HepG2 (cell line): ENCODE measurements around the gene ACVRL1. TPM values are rescaled to one million over a fixed set of nuclear protein-coding genes. Genes with fewer than 3 reads are reported as not detected.

ENCODE experiments used
- ATAC-seq: fragments of 200-7000 bp; cut with Tn5 transposase; 3 replicates; pipeline ENCODE4 v1.9.1; 2020; ENCODE audit warnings: mild to moderate bottlenecking, moderate library complexity
- BruUV-seq: library from RNA; stranded (reverse); fragments of 400-500 nt; replicated peaks from 2 replicates; lab custom pipeline; 2021; lab: Mats Ljungman, UMichigan
- CTCF ChIA-PET: fragments of 300-600 bp; formaldehyde crosslinking; extraction: SDS; loops from one replicate; lab custom pipeline; 2021; ENCODE audit warnings: low total read pairs, inconsistent platforms, low intra/inter-chr PET ratio; lab: Yijun Ruan, JAX
- POLR2A ChIA-PET: fragments of 350-600 bp; sonication (Branson Sonifier 250); formaldehyde crosslinking; loops from one replicate; lab custom pipeline; 2020; ENCODE audit warnings: antibody characterized with exemption, inconsistent platforms; lab: Yijun Ruan, JAX
- DNase-seq: peaks from one replicate; pipeline ENCODE4 v3.0.0-alpha.2; 2015; ENCODE audit warnings: low spot score
- FAIRE-seq: peaks from 3 replicates; lab custom pipeline; 2011; peaks lifted over from hg19 to GRCh38; lab: Jason Lieb, UNC
- H2AFZ ChIP-seq: one replicate; pipeline ENCODE4 v1.6.1; 2011; ENCODE audit warnings: low read length, inconsistent platforms
- H3K27ac ChIP-seq: fragments of 300-600 bp; 3 replicates; pipeline ENCODE4 v1.8.0; 2011; ENCODE audit warnings: mixed run types, mild to moderate bottlenecking, mixed read lengths, low read length, inconsistent platforms; ENCODE audit not compliant: insufficient read depth; ENCODE audit errors: extremely low read length
- H3K27me3 ChIP-seq, 2 experiments: fragments of 200-600 bp in 1 of 2; 2 replicates in 1 of 2; 3 replicates in 1 of 2; pipeline versions ENCODE4 v1.6.0 to v1.8.0; 2011; ENCODE audit warnings: low read length in 2 of 2, mild to moderate bottlenecking in 2 of 2, moderate library complexity in 2 of 2, inconsistent platforms in 1 of 2; ENCODE audit not compliant: insufficient read depth in 2 of 2, control insufficient read depth in 1 of 2
- H3K36me3 ChIP-seq, 2 experiments: fragments of 200-600 bp in 1 of 2; replicated peaks in 1 of 2; 2 replicates in 1 of 2; 3 replicates in 1 of 2; pipeline versions ENCODE4 v1.5.1 to v1.8.0; 2011; ENCODE audit warnings: low read length in 2 of 2, inconsistent platforms in 1 of 2; ENCODE audit not compliant: insufficient read depth in 2 of 2, control insufficient read depth in 1 of 2
- H3K4me1 ChIP-seq: 2 replicates; pipeline ENCODE4 v1.5.1; 2012; ENCODE audit warnings: low read length, inconsistent platforms; ENCODE audit not compliant: insufficient read depth
- H3K4me2 ChIP-seq: 2 replicates; pipeline ENCODE4 v1.6.0; 2011; ENCODE audit warnings: low read depth, low read length, inconsistent platforms
- H3K4me3 ChIP-seq, 3 experiments: fragments of 200-600 bp in 1 of 3; sonication (generic), shearing (Covaris generic) in 1 of 3; replicated peaks in 1 of 3; 2 replicates each; pipeline ENCODE4 v1.5.1; 2011 to 2016; ENCODE audit warnings: low read length in 3 of 3, inconsistent platforms in 2 of 3, low read depth in 2 of 3, mild to moderate bottlenecking in 2 of 3, control low read depth in 1 of 3, mixed read lengths in 1 of 3; ENCODE audit not compliant: insufficient read depth in 1 of 3
- H3K79me2 ChIP-seq: one replicate; pipeline ENCODE4 v1.6.1; 2011; ENCODE audit warnings: low read length, inconsistent platforms; ENCODE audit not compliant: insufficient read depth
- H3K9ac ChIP-seq: 2 replicates; pipeline ENCODE4 v1.6.0; 2011; ENCODE audit warnings: mild to moderate bottlenecking, low read depth, low read length, inconsistent platforms; ENCODE audit not compliant: insufficient read depth
- H3K9me3 ChIP-seq: 2 replicates; pipeline ENCODE4 v1.5.1; 2012; ENCODE audit warnings: mild to moderate bottlenecking, low read length
- H4K20me1 ChIP-seq: 2 replicates; pipeline ENCODE4 v1.6.0; 2011; ENCODE audit warnings: inconsistent platforms, mild to moderate bottlenecking, low read length, moderate library complexity; ENCODE audit not compliant: insufficient read depth
- AGO2 ChIP-seq: fragments of 200-400 bp; formaldehyde crosslinking; optimal IDR thresholded peaks from 2 replicates; pipeline ENCODE3; 2017; ENCODE audit warnings: mild to moderate bottlenecking, low read depth, low read length, moderate library complexity
- ARNTL ChIP-seq: sonication (generic); formaldehyde crosslinking; IDR thresholded peaks from 2 replicates; pipeline ENCODE4 v1.4.0; 2020; ENCODE audit warnings: mild to moderate bottlenecking, missing genetic modification reagents
- BORCS8-MEF2B ChIP-seq: sonication (generic); formaldehyde crosslinking; IDR thresholded peaks from 2 replicates; pipeline ENCODE4 v1.8.0; 2022; ENCODE audit warnings: mild to moderate bottlenecking, missing genetic modification reagents
- CCDC6 ChIP-seq: sonication (generic); formaldehyde crosslinking; IDR thresholded peaks from 2 replicates; pipeline ENCODE4 v1.8.1; 2022; ENCODE audit warnings: mild to moderate bottlenecking, missing genetic modification reagents, moderate library complexity
- HMGXB4 ChIP-seq, 2 experiments: sonication (generic) in 1 of 2; formaldehyde crosslinking in 1 of 2; IDR thresholded peaks; 2 replicates each; pipeline versions ENCODE4 v1.4.0 to v1.6.1; 2018 to 2020; ENCODE audit warnings: missing genetic modification reagents in 2 of 2, borderline replicate concordance in 1 of 2, low read depth in 1 of 2, mild to moderate bottlenecking in 1 of 2, missing biosample characterization in 1 of 2
- HNF4A ChIP-seq: sonication (generic); formaldehyde crosslinking; IDR thresholded peaks from 2 replicates; pipeline ENCODE4 v1.4.0; 2020; ENCODE audit warnings: missing genetic modification reagents
- HNF4G ChIP-seq, 2 experiments: sonication (generic) in 1 of 2; formaldehyde crosslinking in 1 of 2; IDR thresholded peaks; 2 replicates each; pipeline versions ENCODE4 v1.4.0 to v1.6.1; 2011 to 2020; ENCODE audit warnings: borderline replicate concordance in 2 of 2, low read depth in 2 of 2, mild to moderate bottlenecking in 2 of 2, low read length in 1 of 2, missing genetic modification reagents in 1 of 2, moderate library complexity in 1 of 2
- LCORL ChIP-seq, 2 experiments: fragments of 450-650 bp in 1 of 2; sonication (generic) in 1 of 2; formaldehyde crosslinking in 1 of 2; IDR thresholded peaks; 2 replicates each; pipeline versions ENCODE4 v1.5.0 to v1.6.1; 2017 to 2020; ENCODE audit warnings: antibody characterized with exemption in 1 of 2, missing genetic modification reagents in 1 of 2
- MED8 ChIP-seq: sonication (generic); formaldehyde crosslinking; IDR thresholded peaks from 2 replicates; pipeline ENCODE4 v1.8.1; 2023; ENCODE audit warnings: mild to moderate bottlenecking, missing genetic modification reagents; ENCODE audit not compliant: insufficient replicate concordance
- MTF1 ChIP-seq: sonication (generic); formaldehyde crosslinking; IDR thresholded peaks from 2 replicates; pipeline ENCODE4 v1.5.0; 2020; ENCODE audit warnings: missing genetic modification reagents
- NCOA2 ChIP-seq: sonication (generic); formaldehyde crosslinking; IDR thresholded peaks from 2 replicates; pipeline ENCODE4 v1.8.0; 2022; ENCODE audit warnings: inconsistent platforms
- NR2C2 ChIP-seq: sonication (generic); formaldehyde crosslinking; IDR thresholded peaks from 2 replicates; pipeline ENCODE4 v1.4.0; 2020; ENCODE audit warnings: missing genetic modification reagents, mild to moderate bottlenecking, moderate library complexity, borderline replicate concordance
- SALL1 ChIP-seq: sonication (generic); formaldehyde crosslinking; IDR thresholded peaks from 2 replicates; pipeline ENCODE4 v1.8.0; 2022; ENCODE audit warnings: mild to moderate bottlenecking, missing genetic modification reagents
- SAP130 ChIP-seq: IDR thresholded peaks from 2 replicates; pipeline ENCODE4 v1.6.1; 2016; ENCODE audit warnings: low read depth
- TEAD3 ChIP-seq: optimal IDR thresholded peaks from 2 replicates; pipeline ENCODE3; 2016; ENCODE audit warnings: borderline replicate concordance
- UBTF ChIP-seq: sonication (generic); formaldehyde crosslinking; IDR thresholded peaks from 2 replicates; pipeline ENCODE4 v1.4.0; 2020; ENCODE audit warnings: mild to moderate bottlenecking, missing genetic modification reagents
- ZNF230 ChIP-seq: sonication (generic); formaldehyde crosslinking; IDR thresholded peaks from 2 replicates; pipeline ENCODE4 v1.4.0; 2020; ENCODE audit warnings: mild to moderate bottlenecking, missing genetic modification reagents
- ZSCAN21 ChIP-seq: sonication (generic); formaldehyde crosslinking; IDR thresholded peaks from 2 replicates; pipeline ENCODE4 v1.8.0; 2022; ENCODE audit warnings: mild to moderate bottlenecking, missing genetic modification reagents, moderate library complexity, borderline replicate concordance
- WGBS: methylation state at CpG from one replicate; pipeline ENCODE4 v1.1.6; 2017; ENCODE audit warnings: low lambda C conversion rate; 5-methylcytosine and 5-hydroxymethylcytosine counted together
- in situ Hi-C: cut with HindIII; loops from 2 replicates; pipeline ENCODE4 v1.10.0; 2017; ENCODE audit warnings: low pct_unique_long_range_greater_than_20kb; ENCODE audit not compliant: extremely low pct_ligation_motif_present
- intact Hi-C: fragments of 100-400 bp; cut with micrococcal nuclease; formaldehyde crosslinking; loops from one replicate; pipeline ENCODE4 v1.10.0; 2022; ENCODE audit not compliant: unreplicated experiment
- polyA plus RNA-seq, 8 experiments: library from polyadenylated mRNA; depleted of rRNA in 3 of 8; stranded (reverse) in 7 of 8; unstranded in 1 of 8; fragments of >200 nt; fragmentation: Illumina TruSeq in 4 of 8; extraction: Trizol in 4 of 8; gene quantifications; 2 replicates each; pipeline versions ENCODE4 v1.2.1 to v1.2.3, GENCODE V29; 2011 to 2016; ENCODE audit warnings: low read depth in 4 of 8, missing spikeins in 1 of 8, mixed read lengths in 1 of 8; ENCODE audit not compliant: insufficient read depth in 1 of 8
- total RNA-seq, 5 experiments: library from RNA; depleted of rRNA; stranded (reverse); fragments of >200 nt; fragmentation: Illumina TruSeq; extraction: Trizol; gene quantifications; 2 replicates each; pipeline ENCODE4 v1.2.3, GENCODE V29; 2016; ENCODE audit warnings: low read depth in 1 of 5

ACVRL1 gene
- total and polyA plus RNA-seq, 2 of the 13 experiments (the other 11 are each of a cell fraction or from before 2014, with no cell fraction given): not detected

GRCh38 chr12:51863933-51864832 lies 43.1 kb upstream of the ACVRL1 start:
- in situ Hi-C loops (no loop called here), intact Hi-C loops (no loop called here)
- WGBS: 68% methylated on average over 12 of the region's 53 CpGs
- Histone ChIP-seq H3K4me2 (peak overlapping the region; percentile 80), H3K27me3 (peaks cover 10 to 25% of the 10 kb centered on the region in 2 experiments; a peak in 3 of 5 replicates), H3K4me3 (peak overlapping the region; percentile 32 to 62 (median 52); a peak in 5 of 6 replicates), H4K20me1 (no peaks in the 10 kb centered on the region), H3K27ac (no peak overlapping the region), H3K79me2 (no peaks in the 10 kb centered on the region), H3K9ac (no peak overlapping the region), H2AFZ (no peak overlapping the region), H3K36me3 (no peaks in the 10 kb centered on the region), H3K9me3 (no peaks in the 10 kb centered on the region), H3K4me1 (peaks cover 63% of the 10 kb centered on the region)
- DNase-seq (peak; percentile 35), ATAC-seq (peak; percentile 82), FAIRE-seq (no peak)
- ChIA-PET CTCF (no interaction called here), POLR2A (interaction anchor here (0.9 to 3.0 kb wide), 4 partner anchors 8 to 19 kb away, joined by 3 to 14 read pairs (median 3); partner anchors contain the start of gene FIGNL2)
- BruUV-seq: no TSS peak
- TF ChIP-seq HMGXB4 (CRISPR knock-in tag; IDR thresholded peaks at IDR 0.05; ENCODE audit: borderline replicate concordance in 1 of 2, low read depth in 1 of 2) (0 out of 4 replicates have a peak, but pooled peaks of 1 of the 2 experiments have one; percentile 16), SAP130 (CRISPR knock-in tag) (0 out of 2 replicates have a peak, but pooled peaks have one; percentile 11), SALL1 (CRISPR knock-in tag) (0 out of 2 replicates have a peak, but pooled peaks have one; percentile 7), LCORL (IDR thresholded peaks at IDR 0.05) (no peak), LCORL (CRISPR knock-in tag; IDR thresholded peaks at IDR 0.05) (peak; percentile 72), HNF4A (CRISPR knock-in tag) (peak; percentile 83), BORCS8-MEF2B (CRISPR knock-in tag) (no peak), ZNF230 (CRISPR knock-in tag) (no peak), AGO2 (no peak), HNF4G (IDR thresholded peaks at IDR 0.05; ENCODE audit: borderline replicate concordance, low read depth, low read length) (peak; percentile 83), HNF4G (CRISPR knock-in tag; IDR thresholded peaks at IDR 0.05; ENCODE audit: borderline replicate concordance, low read depth) (peak; percentile 44; the same call in 1 of the 2 replicates), NR2C2 (0 out of 2 replicates have a peak, but pooled peaks have one; percentile 38), CCDC6 (0 out of 2 replicates have a peak, but pooled peaks have one; percentile 22), MED8 (CRISPR knock-in tag) (no peak), ZSCAN21 (no peak), TEAD3 (CRISPR knock-in tag) (peak; percentile 51), UBTF (CRISPR knock-in tag) (peak; percentile 41; the same call in 1 of the 2 replicates), ARNTL (CRISPR knock-in tag) (peak; percentile 84), MTF1 (CRISPR knock-in tag) (no peak), NCOA2 (CRISPR knock-in tag) (no peak)
